Testis (tissue), 3 donors: ENCODE data around the gene TTC28. TPM values are rescaled to one million over a fixed set of nuclear protein-coding genes. Genes with fewer than 3 reads are reported as not detected.

Experiments used
- DNase-seq: peaks from one replicate; pipeline ENCODE4 v3.0.0-alpha.2; 2019
- H3K27ac ChIP-seq, 2 donors: fragments of 200-600 bp; sonication (generic); one replicate each; pipeline ENCODE4 v1.5.1; 2019
- H3K27me3 ChIP-seq: fragments of 200-600 bp; sonication (generic); one replicate; pipeline ENCODE4 v1.5.1; 2019
- H3K36me3 ChIP-seq: fragments of 200-600 bp; sonication (generic); one replicate; pipeline ENCODE4 v1.5.1; 2017; ENCODE audit warnings: low read depth; ENCODE audit errors: missing control alignments
- H3K4me1 ChIP-seq: fragments of 200-600 bp; sonication (generic); one replicate; pipeline ENCODE4 v1.5.1; 2019
- H3K4me3 ChIP-seq, 2 donors: fragments of 200-600 bp; sonication (generic); one replicate each; pipeline ENCODE4 v1.5.1; 2017 to 2019
- H3K9me3 ChIP-seq: fragments of 200-600 bp; sonication (generic); one replicate; pipeline ENCODE4 v1.5.1; 2017
- CTCF ChIP-seq, 3 experiments: fragments of 450-650 bp in 2 of 3; fragments of 200-600 bp in 1 of 3; sonication (generic) in 1 of 3; IDR thresholded peaks; one replicate each; pipeline ENCODE4 v1.5.1; 2016 to 2019; ENCODE audit warnings: antibody characterized with exemption in 3 of 3, mild to moderate bottlenecking in 2 of 3, moderate library complexity in 1 of 3
- POLR2A ChIP-seq: fragments of 450-650 bp; IDR thresholded peaks from one replicate; pipeline ENCODE4 v1.6.1; 2017; ENCODE audit warnings: antibody characterized with exemption, mild to moderate bottlenecking, moderate library complexity
- WGBS, 2 donors: methylation state at CpG; one replicate each; pipeline ENCODE4 v1.1.5; 2018; 5-methylcytosine and 5-hydroxymethylcytosine counted together
- intact Hi-C: fragments of 100-400 bp; cut with DNase I; formaldehyde crosslinking; loops from one replicate; pipeline ENCODE4 v1.15.1; 2023; ENCODE audit warnings: low total_unique reads
- polyA plus RNA-seq: library from polyadenylated mRNA; stranded (reverse); fragments of 350-450 nt; fragmentation: Illumina TruSeq; extraction: RNeasy Lipid Tissue Mini Kit (QIAGEN cat#74804); gene quantifications from one replicate; pipeline ENCODE4 v1.2.3, GENCODE V29; 2014; ENCODE audit warnings: low read depth, low replicate concordance; ENCODE audit not compliant: insufficient read depth
- total RNA-seq, 2 donors: library from RNA; depleted of rRNA; stranded (reverse); fragments of >200 nt; gene quantifications; one replicate each; pipeline ENCODE4 v1.2.3, GENCODE V29; 2016

Gene TTC28
- total and polyA plus RNA-seq, 3 donors from 2014 or later, result 29.4 to 121 (median 75.5) TPM

- no peak overlapping the region for H3K4me3 ChIP-seq
- DNase-seq, result no peak
- WGBS, 2 donors, result 85 to 87% methylated on average over 4 of the region's 4 CpGs
- intact Hi-C loops, result no loop called here
- H3K36me3 ChIP-seq, result no peaks in the 10 kb centered on the region
- no peak overlapping the region for H3K27ac ChIP-seq
- no peak for TF ChIP-seq POLR2A
- no peak for TF ChIP-seq CTCF (IDR thresholded peaks at IDR 0.05)
- H3K9me3 ChIP-seq, result no peaks in the 10 kb centered on the region
- no peaks in the 10 kb centered on the region for H3K4me1 ChIP-seq
- no peaks in the 10 kb centered on the region for H3K27me3 ChIP-seq
Measured at GRCh38 chr22:28397306-28397705, 282.3 kb downstream of the TTC28 start.

- H3K4me3 ChIP-seq, result no peak overlapping the region
- intact Hi-C loops, result no loop called here
- WGBS, 2 donors, result 49 to 54% methylated on average over 2 of the region's 2 CpGs
- no peak for DNase-seq
- TF ChIP-seq POLR2A (no peak), CTCF (IDR thresholded peaks at IDR 0.05) (no peak)
- H3K27ac ChIP-seq, result no peak overlapping the region
- H3K36me3 ChIP-seq, result no peaks in the 10 kb centered on the region
- H3K9me3 ChIP-seq, result no peaks in the 10 kb centered on the region
- no peaks in the 10 kb centered on the region for H3K27me3 ChIP-seq
- no peaks in the 10 kb centered on the region for H3K4me1 ChIP-seq
Measured at GRCh38 chr22:28395920-28396753, 283.5 kb downstream of the TTC28 start.

- TF ChIP-seq CTCF (IDR thresholded peaks at IDR 0.05), result no peak
- no peak for TF ChIP-seq POLR2A
- H3K4me3 ChIP-seq, result no peak overlapping the region
- H3K4me1 ChIP-seq, result no peaks in the 10 kb centered on the region
- 82 to 97% methylated on average over 4 of the region's 4 CpGs for WGBS, 2 donors
- H3K27me3 ChIP-seq, result no peaks in the 10 kb centered on the region
- H3K9me3 ChIP-seq, result no peaks in the 10 kb centered on the region
- no peak for DNase-seq
- H3K36me3 ChIP-seq, result no peaks in the 10 kb centered on the region
- H3K27ac ChIP-seq, result no peak overlapping the region
- intact Hi-C loops, result no loop called here
Measured at GRCh38 chr22:28395520-28395919, 284.1 kb downstream of the TTC28 start.

GRCh38 chr22:28394513-28395110, 285.0 kb downstream of the TTC28 start:
- intact Hi-C loops, result no loop called here
- Histone ChIP-seq H3K9me3 (no peaks in the 10 kb centered on the region), H3K27ac (no peak overlapping the region), H3K27me3 (no peaks in the 10 kb centered on the region), H3K36me3 (no peaks in the 10 kb centered on the region), H3K4me3 (no peak overlapping the region), H3K4me1 (no peaks in the 10 kb centered on the region)
- 63 to 77% methylated on average over 2 of the region's 2 CpGs for WGBS, 2 donors
- no peak for DNase-seq
- TF ChIP-seq CTCF (IDR thresholded peaks at IDR 0.05), result no peak
- no peak for TF ChIP-seq POLR2A
